ENCODE data around the gene SMIM13. TPM values are rescaled to one million over a fixed set of nuclear protein-coding genes. Genes with fewer than 3 reads are reported as not detected.

SMIM13 gene
- total RNA-seq, 1 donor from 2014 or later: 11.5 TPM

DNA sequence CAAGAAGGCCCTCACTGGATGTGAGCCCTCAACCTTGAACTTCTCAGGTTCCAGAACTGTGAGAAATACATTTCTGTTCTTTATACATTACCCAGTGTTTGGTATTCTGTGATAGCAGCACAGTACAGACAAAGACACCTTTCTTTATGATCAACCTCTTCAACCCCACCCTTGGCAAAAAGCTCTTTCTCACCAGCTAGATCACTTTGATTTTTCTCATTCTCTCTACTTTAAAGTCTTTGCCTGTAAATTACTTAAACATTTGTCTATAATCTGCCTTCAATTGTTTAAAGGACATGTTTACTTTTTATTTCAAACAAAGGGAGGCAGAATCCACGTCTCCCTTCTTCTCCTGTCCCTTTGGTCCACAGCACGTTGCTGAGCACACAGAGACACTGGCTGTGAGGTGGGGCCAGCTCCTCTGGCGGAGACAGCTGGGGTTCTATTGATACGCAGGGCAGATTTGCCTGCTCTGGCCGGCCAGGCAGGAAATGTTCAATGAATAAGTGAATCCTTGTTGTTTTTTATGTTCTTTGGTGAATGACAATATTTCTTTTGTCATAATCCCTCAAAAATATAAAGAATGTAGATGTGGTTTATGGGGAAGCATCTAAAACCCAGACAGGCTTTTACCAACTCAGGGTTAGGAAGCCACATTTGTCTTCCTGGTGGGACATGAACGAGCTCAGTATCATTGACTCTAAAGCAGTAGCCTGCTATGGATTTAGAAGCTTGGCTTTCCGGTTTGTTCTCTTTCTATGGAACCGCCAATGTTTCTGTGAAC lies 86.0 kb downstream of the SMIM13 start:
- Mint-ChIP-seq H3K27ac (no peak overlapping the region), H3K36me3 (ENCODE audit: insufficient read depth) (peaks cover 13% of the 10 kb centered on the region), H3K27me3 (no peaks in the 10 kb centered on the region), H3K4me1 (ENCODE audit: low read depth) (peaks cover 11% of the 10 kb centered on the region), H3K9me3 (ENCODE audit: low read depth) (peaks cover 5% of the 10 kb centered on the region), H3K4me3 (ENCODE audit: low read depth) (no peak overlapping the region)
- TF ChIP-seq, protein P1, sequence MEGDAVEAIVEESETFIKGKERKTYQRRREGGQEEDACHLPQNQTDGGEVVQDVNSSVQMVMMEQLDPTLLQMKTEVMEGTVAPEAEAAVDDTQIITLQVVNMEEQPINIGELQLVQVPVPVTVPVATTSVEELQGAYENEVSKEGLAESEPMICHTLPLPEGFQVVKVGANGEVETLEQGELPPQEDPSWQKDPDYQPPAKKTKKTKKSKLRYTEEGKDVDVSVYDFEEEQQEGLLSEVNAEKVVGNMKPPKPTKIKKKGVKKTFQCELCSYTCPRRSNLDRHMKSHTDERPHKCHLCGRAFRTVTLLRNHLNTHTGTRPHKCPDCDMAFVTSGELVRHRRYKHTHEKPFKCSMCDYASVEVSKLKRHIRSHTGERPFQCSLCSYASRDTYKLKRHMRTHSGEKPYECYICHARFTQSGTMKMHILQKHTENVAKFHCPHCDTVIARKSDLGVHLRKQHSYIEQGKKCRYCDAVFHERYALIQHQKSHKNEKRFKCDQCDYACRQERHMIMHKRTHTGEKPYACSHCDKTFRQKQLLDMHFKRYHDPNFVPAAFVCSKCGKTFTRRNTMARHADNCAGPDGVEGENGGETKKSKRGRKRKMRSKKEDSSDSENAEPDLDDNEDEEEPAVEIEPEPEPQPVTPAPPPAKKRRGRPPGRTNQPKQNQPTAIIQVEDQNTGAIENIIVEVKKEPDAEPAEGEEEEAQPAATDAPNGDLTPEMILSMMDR (IDR thresholded peaks at IDR 0.05; ENCODE audit: unreplicated experiment): no peak
- DNase-seq (ENCODE audit: low spot score, unreplicated experiment): no peak

DNA sequence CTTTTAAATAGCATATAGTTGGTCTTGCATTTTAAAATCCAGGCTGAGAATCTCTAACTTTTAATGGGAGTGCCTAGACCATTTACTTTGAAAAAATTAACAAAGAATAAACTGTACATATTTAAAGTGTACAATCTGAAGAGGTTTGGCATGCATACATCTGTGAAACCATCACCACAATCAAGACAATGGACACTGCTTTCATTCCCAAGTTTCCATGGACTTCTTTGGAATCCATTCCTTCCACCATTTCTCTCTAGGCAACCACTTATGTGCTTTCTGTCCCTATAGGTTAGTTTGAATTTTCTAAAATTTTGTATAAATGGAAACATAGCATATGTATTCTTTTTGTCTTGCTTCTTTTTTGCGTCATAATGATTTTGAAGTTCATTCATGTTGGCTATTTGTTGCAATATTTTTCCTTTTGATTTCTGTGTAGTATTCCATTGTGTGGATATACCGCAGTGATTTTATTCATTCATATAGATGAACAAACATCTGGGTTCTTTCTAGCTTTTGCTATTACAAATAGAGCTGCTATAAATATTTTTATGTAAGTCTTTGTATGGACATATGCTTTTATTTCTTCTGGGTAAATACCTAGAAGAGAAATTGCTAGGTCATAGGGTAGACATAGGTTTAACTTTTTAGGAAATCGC lies 88.0 kb downstream of the SMIM13 start:
- Mint-ChIP-seq H3K9me3 (ENCODE audit: low read depth) (no peaks in the 10 kb centered on the region), H3K4me3 (ENCODE audit: low read depth) (no peak overlapping the region), H3K36me3 (ENCODE audit: insufficient read depth) (peaks cover 23% of the 10 kb centered on the region), H3K27ac (no peak overlapping the region), H3K27me3 (no peaks in the 10 kb centered on the region), H3K4me1 (ENCODE audit: low read depth) (peaks cover 9% of the 10 kb centered on the region)
- TF ChIP-seq, protein P1 (IDR thresholded peaks at IDR 0.05; ENCODE audit: unreplicated experiment): no peak
- DNase-seq (ENCODE audit: low spot score, unreplicated experiment): no peak

GRCh38 chr6:11183761-11184362 lies 90.2 kb downstream of the SMIM13 start:
- H3K36me3 Mint-ChIP-seq (ENCODE audit: insufficient read depth): peaks cover 35% of the 10 kb centered on the region
- no peak overlapping the region for H3K4me3 Mint-ChIP-seq (ENCODE audit: low read depth)
- no peaks in the 10 kb centered on the region for H3K27me3 Mint-ChIP-seq
- peaks cover 17% of the 10 kb centered on the region for H3K4me1 Mint-ChIP-seq (ENCODE audit: low read depth)
- no peak for DNase-seq (ENCODE audit: low spot score, unreplicated experiment)
- no peak overlapping the region for H3K27ac Mint-ChIP-seq
- no peaks in the 10 kb centered on the region for H3K9me3 Mint-ChIP-seq (ENCODE audit: low read depth)
- TF ChIP-seq, protein P1 (IDR thresholded peaks at IDR 0.05; ENCODE audit: unreplicated experiment): no peak

DNA sequence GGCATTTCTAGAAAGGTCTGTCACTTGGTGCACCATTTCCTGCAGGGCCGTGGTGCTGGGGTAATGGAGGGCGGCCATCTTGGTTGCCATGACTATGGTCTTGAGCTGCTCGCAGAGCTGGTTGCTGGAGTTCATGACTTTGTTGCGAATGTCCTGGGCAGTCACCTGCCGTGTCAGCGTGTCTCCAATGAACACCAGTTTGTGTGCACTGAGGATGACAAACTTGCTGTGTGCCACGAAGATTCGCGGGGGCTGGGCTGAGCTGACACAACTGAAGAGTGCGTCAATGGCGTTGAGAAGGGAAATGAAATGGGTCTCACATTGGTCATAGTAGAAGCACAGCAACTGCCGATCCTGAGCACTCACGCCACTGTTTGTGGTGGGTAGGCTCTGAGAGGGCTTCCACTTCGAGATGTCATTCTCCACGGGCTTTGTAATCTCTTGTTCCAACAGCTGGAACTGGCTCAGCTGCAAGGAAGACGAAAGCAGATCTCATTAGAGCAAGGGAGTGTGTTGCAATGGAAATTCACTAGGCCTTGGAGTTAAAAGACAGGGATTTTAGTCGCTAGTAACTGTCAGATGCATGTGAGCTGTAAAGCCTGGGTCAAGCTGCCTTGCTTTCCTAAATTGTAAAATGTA lies 91.7 kb downstream of the SMIM13 start:
- no peak for DNase-seq (ENCODE audit: low spot score, unreplicated experiment)
- no peaks in the 10 kb centered on the region for H3K27me3 Mint-ChIP-seq
- no peaks in the 10 kb centered on the region for H3K9me3 Mint-ChIP-seq (ENCODE audit: low read depth)
- H3K27ac Mint-ChIP-seq: no peak overlapping the region
- no peak overlapping the region for H3K4me3 Mint-ChIP-seq (ENCODE audit: low read depth)
- H3K36me3 Mint-ChIP-seq (ENCODE audit: insufficient read depth): peaks cover 42% of the 10 kb centered on the region
- peaks cover 8% of the 10 kb centered on the region for H3K4me1 Mint-ChIP-seq (ENCODE audit: low read depth)
- TF ChIP-seq, protein P1 (IDR thresholded peaks at IDR 0.05; ENCODE audit: unreplicated experiment): no peak

DNA sequence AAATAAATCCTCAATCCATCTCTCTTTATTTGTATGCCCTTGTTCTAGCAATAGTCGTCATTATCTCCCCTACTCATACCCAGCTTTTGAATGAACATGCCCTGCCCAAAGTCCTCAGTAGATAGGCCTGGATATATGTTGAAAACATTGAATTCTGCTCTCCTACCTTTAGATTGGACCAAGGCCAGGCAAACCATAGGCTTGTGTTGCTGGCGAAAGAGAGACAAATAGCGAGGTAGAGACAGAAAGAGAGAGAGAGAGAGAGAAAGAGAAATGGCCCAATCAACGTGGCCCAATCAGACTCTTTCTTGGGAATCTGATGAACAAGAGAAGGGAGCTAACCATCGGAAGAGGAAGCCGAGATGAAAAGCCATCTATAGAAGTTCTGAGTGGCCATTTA lies 93.7 kb downstream of the SMIM13 start:
- no peak overlapping the region for H3K27ac Mint-ChIP-seq
- no peaks in the 10 kb centered on the region for H3K9me3 Mint-ChIP-seq (ENCODE audit: low read depth)
- H3K27me3 Mint-ChIP-seq: no peaks in the 10 kb centered on the region
- peaks cover 55% of the 10 kb centered on the region for H3K36me3 Mint-ChIP-seq (ENCODE audit: insufficient read depth)
- no peak for DNase-seq (ENCODE audit: low spot score, unreplicated experiment)
- H3K4me3 Mint-ChIP-seq (ENCODE audit: low read depth): no peak overlapping the region
- TF ChIP-seq, protein P1 (IDR thresholded peaks at IDR 0.05; ENCODE audit: unreplicated experiment): no peak
- peaks cover 8% of the 10 kb centered on the region for H3K4me1 Mint-ChIP-seq (ENCODE audit: low read depth)

Data from progenitor cell of endocrine pancreas (in vitro differentiated cells).